Hindlimb muscle (tissue), 1 donor: ENCODE results near the gene GPN1. TPM values are rescaled to one million over a fixed set of nuclear protein-coding genes. Genes with fewer than 3 reads are reported as not detected.
"Not testable (repeated sequence)": the region's sequence is repeated elsewhere in the genome, so short reads cannot be mapped to it uniquely, and the experiment has no call there.

Source experiments
- DNase-seq: peaks from one replicate; pipeline ENCODE4 v3.0.0-alpha.2; 2013
- polyA plus RNA-seq: library from polyadenylated mRNA; unstranded; fragments of 120-200 nt; gene quantifications from one replicate; pipeline ENCODE4 v1.2.1, GENCODE V29; 2013; ENCODE audit not compliant: insufficient read length

The GPN1 gene
- polyA plus RNA-seq, 1 donor: 30.4 TPM

GRCh38 chr2:27672723-27673486 lies 44.1 kb downstream of the GPN1 start:
- no peak for DNase-seq

- no peak for DNase-seq
Observed at GRCh38 chr2:27680571-27680970, 51.7 kb downstream of the GPN1 start.

- no peak for DNase-seq
Observed at GRCh38 chr2:27681841-27682240, 53.0 kb downstream of the GPN1 start.

GRCh38 chr2:27682334-27682771 lies 53.5 kb downstream of the GPN1 start:
- DNase-seq: not testable (repeated sequence)

GRCh38 chr2:27683390-27684071 lies 54.7 kb downstream of the GPN1 start:
- DNase-seq: peak; percentile 64

- not testable (repeated sequence) for DNase-seq
Observed at GRCh38 chr2:27685006-27685405, 56.2 kb downstream of the GPN1 start.

- no peak for DNase-seq
Observed at GRCh38 chr2:27685577-27685976, 56.7 kb downstream of the GPN1 start.

- no peak for DNase-seq
Observed at GRCh38 chr2:27687232-27687631, 58.4 kb downstream of the GPN1 start.

- DNase-seq: no peak
Observed at GRCh38 chr2:27689424-27689823, 60.6 kb downstream of the GPN1 start.

GRCh38 chr2:27690052-27690451 lies 61.2 kb downstream of the GPN1 start:
- DNase-seq: no peak

GRCh38 chr2:27697660-27698059 lies 68.8 kb downstream of the GPN1 start:
- DNase-seq: no peak

Other genes with a start within 250 kb of the GPN1 start
- 15.4 TPM for gene ZNF513, start 248.3 kb upstream of the GPN1 start, polyA plus RNA-seq
- 57.8 TPM for gene PPM1G, start 219.5 kb upstream of the GPN1 start, polyA plus RNA-seq
- 115 TPM for gene NRBP1, start 200.4 kb upstream of the GPN1 start, polyA plus RNA-seq
- gene KRTCAP3, start 186.7 kb upstream of the GPN1 start, polyA plus RNA-seq: 1.4 TPM
- 27.5 TPM for gene IFT172, start 139.3 kb upstream of the GPN1 start, polyA plus RNA-seq
- gene FNDC4, start 133.8 kb upstream of the GPN1 start, polyA plus RNA-seq: 8.2 TPM
- 0.22 TPM for gene GCKR, start 132.2 kb upstream of the GPN1 start, polyA plus RNA-seq
- 42.3 TPM for gene ZNF512, start 46.0 kb upstream of the GPN1 start, polyA plus RNA-seq
- gene CCDC121, start within 50 bp of the GPN1 start, polyA plus RNA-seq: 5.1 TPM
- gene SUPT7L, start 34.6 kb downstream of the GPN1 start, polyA plus RNA-seq: 33.8 TPM
- 24.6 TPM for gene SLC4A1AP, start 34.8 kb downstream of the GPN1 start, polyA plus RNA-seq
- gene MRPL33, start 142.7 kb downstream of the GPN1 start, polyA plus RNA-seq: 99.7 TPM